Astrocyte (in vitro differentiated cells and primary cell): Measurements from ENCODE around the gene MECP2. TPM values are rescaled to one million over a fixed set of nuclear protein-coding genes. Genes with fewer than 3 reads are reported as not detected.

Experiments used
- DNase-seq: peaks from one replicate; pipeline ENCODE4 v3.0.0-alpha.2; 2010; ENCODE audit warnings: low read depth
- FAIRE-seq: peaks from 2 replicates; lab custom pipeline; 2011; peaks lifted over from hg19 to GRCh38; lab: Jason Lieb, UNC
- H2AFZ ChIP-seq: 2 replicates; pipeline ENCODE4 v1.6.0; 2012; ENCODE audit warnings: low read depth, low read length, inconsistent platforms
- H3K27ac ChIP-seq: 2 replicates; pipeline ENCODE4 v1.5.1; 2011; ENCODE audit warnings: low read depth, low read length, inconsistent platforms
- H3K27me3 ChIP-seq: 2 replicates; pipeline ENCODE4 v1.6.0; 2011; ENCODE audit warnings: low read length, inconsistent platforms; ENCODE audit not compliant: insufficient read depth
- H3K36me3 ChIP-seq: 2 replicates; pipeline ENCODE4 v1.5.1; 2011; ENCODE audit warnings: low read length, inconsistent platforms; ENCODE audit not compliant: insufficient read depth
- H3K4me1 ChIP-seq: 2 replicates; pipeline ENCODE4 v1.5.1; 2011; ENCODE audit warnings: low read length, inconsistent platforms; ENCODE audit not compliant: insufficient read depth
- H3K4me2 ChIP-seq: 2 replicates; pipeline ENCODE4 v1.6.0; 2012; ENCODE audit warnings: low read length, inconsistent platforms
- H3K4me3 ChIP-seq: 2 replicates; pipeline ENCODE4 v1.5.1; 2011; ENCODE audit warnings: low read depth, mild to moderate bottlenecking, low read length, inconsistent platforms; ENCODE audit not compliant: insufficient read depth
- H3K79me2 ChIP-seq: 2 replicates; pipeline ENCODE4 v1.6.0; 2012; ENCODE audit warnings: mild to moderate bottlenecking, low read length, inconsistent platforms; ENCODE audit not compliant: insufficient read depth
- H3K9ac ChIP-seq: 2 replicates; pipeline ENCODE4 v1.6.0; 2012; ENCODE audit warnings: mild to moderate bottlenecking, low read length, inconsistent platforms
- H3K9me3 ChIP-seq: 2 replicates; pipeline ENCODE4 v1.5.1; 2012; ENCODE audit warnings: low read depth, mild to moderate bottlenecking, low read length, inconsistent platforms; ENCODE audit not compliant: insufficient read depth
- H4K20me1 ChIP-seq: 2 replicates; pipeline ENCODE4 v1.6.0; 2012; ENCODE audit warnings: low read length, inconsistent platforms; ENCODE audit not compliant: insufficient read depth
- H3K27ac Mint-ChIP-seq: one replicate; pipeline ENCODE4 v1.8.0; 2021; ENCODE audit warnings: mild to moderate bottlenecking, mixed read lengths; ENCODE audit not compliant: unreplicated experiment
- H3K27me3 Mint-ChIP-seq: one replicate; pipeline ENCODE4 v1.8.0; 2021; ENCODE audit warnings: low read depth, mixed read lengths; ENCODE audit not compliant: unreplicated experiment
- H3K36me3 Mint-ChIP-seq: one replicate; pipeline ENCODE4 v1.8.0; 2021; ENCODE audit warnings: low read depth, mixed read lengths; ENCODE audit not compliant: unreplicated experiment
- H3K4me1 Mint-ChIP-seq: one replicate; pipeline ENCODE4 v1.8.0; 2021; ENCODE audit warnings: low read depth, mixed read lengths; ENCODE audit not compliant: unreplicated experiment
- H3K4me3 Mint-ChIP-seq: one replicate; pipeline ENCODE4 v1.8.0; 2021; ENCODE audit warnings: mild to moderate bottlenecking, moderate library complexity, mixed read lengths; ENCODE audit not compliant: unreplicated experiment
- H3K9me3 Mint-ChIP-seq: one replicate; pipeline ENCODE4 v1.8.0; 2021; ENCODE audit warnings: mild to moderate bottlenecking, mixed read lengths; ENCODE audit not compliant: unreplicated experiment
- EZH2 ChIP-seq: IDR thresholded peaks from 2 replicates; pipeline ENCODE4 v1.6.1; 2012; ENCODE audit warnings: mild to moderate bottlenecking, low read length, inconsistent platforms; ENCODE audit not compliant: insufficient read depth
- total RNA-seq: library from RNA; stranded (reverse); gene quantifications from 2 replicates; pipeline ENCODE4 v1.2.1, GENCODE V29; 2021
- TF ChIP-seq, protein P1 (sequence below): IDR thresholded peaks from 2 replicates; pipeline ENCODE4 v1.5.1; 2011; ENCODE audit warnings: low read depth, mild to moderate bottlenecking, inconsistent platforms, low read length, moderate library complexity; ENCODE audit not compliant: insufficient read depth

The MECP2 gene
- total RNA-seq, 1 donor from 2014 or later = 36.2 TPM

DNA sequence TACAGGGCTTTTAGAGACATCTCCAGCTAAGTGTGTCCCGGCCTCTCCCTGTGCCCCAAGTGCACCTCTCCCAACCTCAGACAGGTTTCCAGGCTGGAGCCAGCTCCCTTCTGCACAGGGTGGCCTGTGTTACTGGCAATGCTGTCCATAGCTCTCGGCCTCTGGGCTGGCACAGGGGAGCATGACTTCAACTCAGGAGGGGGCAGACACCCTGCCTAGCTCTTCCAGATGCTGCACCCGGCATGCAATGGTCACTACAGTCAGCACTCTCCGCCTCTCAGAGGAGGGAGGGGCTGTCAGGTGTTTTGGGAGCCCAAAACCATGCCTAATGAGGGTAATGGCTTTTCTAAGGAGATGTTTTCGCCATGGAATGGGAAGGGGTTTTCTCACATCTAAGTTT, 75.4 kb downstream of the MECP2 start:
- no peaks in the 10 kb centered on the region for H3K9me3 Mint-ChIP-seq
- no peaks in the 10 kb centered on the region for H3K27me3 ChIP-seq
- FAIRE-seq (no peak), DNase-seq (no peak)
- H3K36me3 Mint-ChIP-seq = no peaks in the 10 kb centered on the region
- H3K4me3 ChIP-seq = no peak overlapping the region
- H3K27ac ChIP-seq = peak overlapping the region; percentile 84
- peaks cover 22% of the 10 kb centered on the region for H3K79me2 ChIP-seq
- H3K4me1 Mint-ChIP-seq = peaks cover 16% of the 10 kb centered on the region
- H4K20me1 ChIP-seq = no peaks in the 10 kb centered on the region
- no peak overlapping the region for H3K9ac ChIP-seq
- H3K4me1 ChIP-seq = peaks cover 20% of the 10 kb centered on the region
- H3K27me3 Mint-ChIP-seq = no peaks in the 10 kb centered on the region
- no peak overlapping the region for H2AFZ ChIP-seq
- H3K4me2 ChIP-seq = no peak overlapping the region
- TF ChIP-seq EZH2 = no peak
- TF ChIP-seq, protein P1, sequence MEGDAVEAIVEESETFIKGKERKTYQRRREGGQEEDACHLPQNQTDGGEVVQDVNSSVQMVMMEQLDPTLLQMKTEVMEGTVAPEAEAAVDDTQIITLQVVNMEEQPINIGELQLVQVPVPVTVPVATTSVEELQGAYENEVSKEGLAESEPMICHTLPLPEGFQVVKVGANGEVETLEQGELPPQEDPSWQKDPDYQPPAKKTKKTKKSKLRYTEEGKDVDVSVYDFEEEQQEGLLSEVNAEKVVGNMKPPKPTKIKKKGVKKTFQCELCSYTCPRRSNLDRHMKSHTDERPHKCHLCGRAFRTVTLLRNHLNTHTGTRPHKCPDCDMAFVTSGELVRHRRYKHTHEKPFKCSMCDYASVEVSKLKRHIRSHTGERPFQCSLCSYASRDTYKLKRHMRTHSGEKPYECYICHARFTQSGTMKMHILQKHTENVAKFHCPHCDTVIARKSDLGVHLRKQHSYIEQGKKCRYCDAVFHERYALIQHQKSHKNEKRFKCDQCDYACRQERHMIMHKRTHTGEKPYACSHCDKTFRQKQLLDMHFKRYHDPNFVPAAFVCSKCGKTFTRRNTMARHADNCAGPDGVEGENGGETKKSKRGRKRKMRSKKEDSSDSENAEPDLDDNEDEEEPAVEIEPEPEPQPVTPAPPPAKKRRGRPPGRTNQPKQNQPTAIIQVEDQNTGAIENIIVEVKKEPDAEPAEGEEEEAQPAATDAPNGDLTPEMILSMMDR = no peak
- no peaks in the 10 kb centered on the region for H3K36me3 ChIP-seq
- no peak overlapping the region for H3K27ac Mint-ChIP-seq
- H3K9me3 ChIP-seq = no peaks in the 10 kb centered on the region
- H3K4me3 Mint-ChIP-seq = no peak overlapping the region

DNA sequence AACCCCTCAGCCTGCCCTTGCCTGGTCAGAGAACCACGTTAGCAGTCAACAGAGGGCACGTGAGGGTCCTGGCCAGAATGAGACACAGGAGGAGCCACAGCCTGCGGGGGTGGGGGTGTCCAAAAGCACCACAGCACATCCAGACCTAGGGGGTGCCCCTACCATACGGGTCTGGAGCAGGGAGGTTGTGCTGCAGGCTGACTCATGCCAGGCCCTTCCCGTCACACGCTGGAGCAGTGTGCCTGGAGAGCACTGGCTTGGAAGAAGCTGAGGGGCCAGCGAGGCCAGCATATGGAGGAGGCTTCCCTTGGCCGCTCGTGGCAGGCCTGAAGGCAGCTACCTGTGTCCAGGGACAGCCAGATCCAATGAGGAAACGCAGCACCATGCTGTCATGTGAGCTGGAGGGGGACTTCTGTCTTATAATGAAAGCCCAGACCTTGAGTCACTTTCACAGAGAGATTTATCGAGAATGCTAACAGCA, 76.3 kb downstream of the MECP2 start:
- Histone ChIP-seq H3K4me1 (peaks cover 20% of the 10 kb centered on the region), H3K9me3 (no peaks in the 10 kb centered on the region), H4K20me1 (no peaks in the 10 kb centered on the region), H3K9ac (peak overlapping the region; percentile 82), H3K27me3 (no peaks in the 10 kb centered on the region), H2AFZ (no peak overlapping the region), H3K36me3 (peaks cover 2% of the 10 kb centered on the region), H3K79me2 (peaks cover 29% of the 10 kb centered on the region), H3K4me3 (no peak overlapping the region), H3K4me2 (peak overlapping the region; percentile 90), H3K27ac (peak overlapping the region; percentile 84)
- H3K9me3 Mint-ChIP-seq = no peaks in the 10 kb centered on the region
- H3K27ac Mint-ChIP-seq = no peak overlapping the region
- FAIRE-seq (peak; percentile 75), DNase-seq (peak; percentile 58)
- no peak overlapping the region for H3K4me3 Mint-ChIP-seq
- H3K4me1 Mint-ChIP-seq = peaks cover 16% of the 10 kb centered on the region
- no peaks in the 10 kb centered on the region for H3K27me3 Mint-ChIP-seq
- H3K36me3 Mint-ChIP-seq = no peaks in the 10 kb centered on the region
- TF ChIP-seq, protein P1 = no peak
- TF ChIP-seq EZH2 = no peak

DNA sequence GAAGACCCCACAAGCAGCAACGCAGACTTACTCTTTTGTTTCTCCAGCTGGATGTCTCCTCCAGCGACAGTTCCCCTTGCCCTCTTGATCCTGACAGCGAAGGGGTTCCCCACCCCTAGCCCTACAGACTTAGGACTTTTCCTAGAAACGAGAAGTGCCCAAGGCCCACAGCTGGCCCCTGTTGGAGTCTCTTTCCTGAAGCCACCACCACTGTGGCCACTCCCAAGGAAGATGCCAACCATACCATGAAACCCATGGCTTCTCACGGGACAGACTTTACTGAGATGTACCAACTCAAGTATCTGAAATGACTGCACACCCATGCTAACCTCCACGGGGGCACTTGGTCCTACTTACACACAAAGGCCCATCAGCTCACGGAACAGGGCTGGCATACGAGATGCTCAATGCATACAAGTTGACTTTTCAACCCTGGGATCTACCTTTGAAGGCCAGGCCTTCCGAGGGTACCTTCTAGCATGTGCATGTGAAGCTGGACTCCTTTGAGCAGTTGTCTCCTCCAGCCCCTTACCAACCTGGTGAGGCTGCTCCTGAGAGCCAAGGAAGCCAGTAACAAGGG, 76.9 kb downstream of the MECP2 start:
- FAIRE-seq (no peak), DNase-seq (no peak)
- Mint-ChIP-seq H3K27ac (peak overlapping the region; percentile 78), H3K36me3 (no peaks in the 10 kb centered on the region), H3K27me3 (no peaks in the 10 kb centered on the region), H3K9me3 (no peaks in the 10 kb centered on the region), H3K4me3 (peak overlapping the region; percentile 80), H3K4me1 (peaks cover 16% of the 10 kb centered on the region)
- H3K36me3 ChIP-seq = peaks cover 2% of the 10 kb centered on the region
- peaks cover 35% of the 10 kb centered on the region for H3K79me2 ChIP-seq
- peak overlapping the region; percentile 82 for H3K9ac ChIP-seq
- H3K4me1 ChIP-seq = peaks cover 20% of the 10 kb centered on the region
- peak overlapping the region; percentile 90 for H3K4me2 ChIP-seq
- no peaks in the 10 kb centered on the region for H4K20me1 ChIP-seq
- H3K27me3 ChIP-seq = no peaks in the 10 kb centered on the region
- no peak overlapping the region for H2AFZ ChIP-seq
- peak overlapping the region; percentile 84 for H3K27ac ChIP-seq
- TF ChIP-seq EZH2 = no peak
- TF ChIP-seq, protein P1 = no peak
- H3K9me3 ChIP-seq = no peaks in the 10 kb centered on the region
- peak overlapping the region; percentile 39 for H3K4me3 ChIP-seq
